ENCODE data around the gene LACTB.

The LACTB gene

DNA sequence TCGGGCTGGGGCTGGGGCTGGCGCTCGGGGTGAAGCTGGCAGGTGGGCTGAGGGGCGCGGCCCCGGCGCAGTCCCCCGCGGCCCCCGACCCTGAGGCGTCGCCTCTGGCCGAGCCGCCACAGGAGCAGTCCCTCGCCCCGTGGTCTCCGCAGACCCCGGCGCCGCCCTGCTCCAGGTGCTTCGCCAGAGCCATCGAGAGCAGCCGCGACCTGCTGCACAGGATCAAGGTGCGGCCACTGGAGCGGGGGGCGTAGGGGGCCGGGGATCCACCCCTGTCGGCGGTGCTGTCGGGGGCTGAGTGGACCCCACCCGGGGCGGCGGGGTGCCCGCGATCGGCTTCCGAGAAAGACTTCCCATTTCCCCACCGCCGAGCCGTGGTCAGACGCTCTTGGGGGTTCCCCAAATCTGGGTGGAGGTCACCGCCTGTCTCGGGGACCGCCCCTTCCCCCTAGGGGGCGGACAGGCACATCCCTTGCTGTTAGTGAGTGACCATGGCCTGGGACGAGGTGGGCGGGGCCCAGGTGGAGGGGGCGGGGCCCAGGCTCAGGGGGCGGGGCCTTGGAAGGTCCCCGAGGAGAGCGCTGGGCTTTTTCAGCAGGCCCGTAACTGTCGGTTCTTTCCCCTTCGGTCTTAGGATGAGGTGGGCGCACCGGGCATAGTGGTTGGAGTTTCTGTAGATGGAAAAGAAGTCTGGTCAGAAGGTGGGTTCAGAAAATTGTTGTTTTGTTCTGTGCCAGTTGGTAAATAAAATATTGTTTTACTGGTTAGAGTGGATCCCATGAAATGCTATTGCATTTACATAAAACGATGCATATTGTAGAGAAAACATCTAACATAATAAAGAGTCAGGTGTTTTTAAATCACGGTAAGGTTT is 578 bp downstream of the LACTB start:
- DNase-seq (ENCODE audit: low read depth in 2 of 2, low spot score in 1 of 2): peak; percentile 24 to 67

DNA sequence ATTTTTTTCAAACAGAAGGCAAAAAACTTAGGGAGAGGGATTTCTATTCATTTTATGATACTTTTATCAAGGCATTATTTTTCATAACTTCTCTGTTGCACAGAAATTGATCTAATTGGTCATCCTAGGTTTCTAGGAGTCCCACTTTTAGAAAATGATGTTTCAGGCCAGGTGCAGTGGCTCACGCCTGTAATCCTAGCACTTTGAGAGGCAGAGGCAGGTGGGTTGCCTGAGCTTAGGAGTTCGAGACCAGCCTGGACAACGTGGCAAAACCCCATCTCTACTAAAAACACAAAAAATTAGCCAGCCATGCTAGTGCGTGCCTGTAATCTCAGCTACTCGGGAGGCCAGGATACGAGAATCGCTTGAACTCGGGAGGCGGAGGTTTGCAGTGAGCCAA is 2.8 kb downstream of the LACTB start:
- no peak for DNase-seq (ENCODE audit: low read depth in 2 of 2, low spot score in 1 of 2)

DNA sequence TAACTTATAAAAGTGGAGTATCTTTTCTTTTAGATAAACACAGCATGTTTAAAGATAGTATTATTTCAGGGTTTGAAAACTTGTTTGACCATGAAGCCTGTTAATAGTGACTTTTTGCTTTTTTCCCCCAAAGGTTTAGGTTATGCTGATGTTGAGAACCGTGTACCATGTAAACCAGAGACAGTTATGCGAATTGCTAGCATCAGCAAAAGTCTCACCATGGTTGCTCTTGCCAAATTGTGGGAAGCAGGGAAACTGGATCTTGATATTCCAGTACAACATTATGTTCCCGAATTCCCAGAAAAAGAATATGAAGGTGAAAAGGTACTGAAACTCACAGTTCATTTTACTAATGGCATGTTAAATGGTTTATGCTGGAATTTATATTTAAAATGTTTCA is 5.1 kb downstream of the LACTB start:
- no peak for DNase-seq (ENCODE audit: low read depth in 2 of 2, low spot score in 1 of 2)

GRCh38 chr15:63133786-63134185 is 12.1 kb downstream of the LACTB start:
- DNase-seq (ENCODE audit: low read depth in 2 of 2, low spot score in 1 of 2): no peak

DNA sequence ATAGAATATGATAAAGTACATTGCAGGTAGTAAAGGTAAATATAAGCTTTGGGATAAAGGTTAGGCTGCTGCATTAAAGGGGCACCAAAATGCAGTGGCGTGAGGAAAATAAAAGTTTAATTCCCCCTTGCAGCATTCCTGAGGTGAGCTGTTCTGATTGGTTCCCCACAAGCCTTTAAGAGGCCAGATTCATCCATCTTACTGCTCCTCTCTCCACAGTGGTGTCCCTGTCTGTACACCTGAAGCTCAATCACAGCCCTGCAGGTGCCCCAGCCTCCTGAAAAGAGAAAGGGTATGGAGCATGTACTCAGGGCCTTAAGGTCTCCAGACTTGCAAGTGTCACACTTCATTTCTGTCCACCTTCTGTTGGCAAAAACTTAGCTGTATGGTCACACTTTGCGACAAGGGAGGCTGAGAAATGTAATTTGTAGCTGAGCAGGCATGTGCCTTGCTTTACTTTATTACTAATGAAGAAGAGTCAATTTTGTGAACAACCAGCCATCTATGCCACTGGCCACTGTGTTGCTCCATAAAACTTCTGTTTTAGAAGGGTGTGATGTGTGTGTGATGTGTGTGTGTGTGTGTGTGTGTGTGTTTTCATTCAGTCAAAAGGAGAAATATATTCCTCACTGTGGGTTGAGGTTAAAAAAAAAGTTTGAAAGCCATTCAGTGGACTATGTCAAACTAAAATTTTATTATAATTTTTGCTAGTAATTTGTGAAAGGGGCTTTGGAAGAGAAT is 12.8 kb downstream of the LACTB start:
- DNase-seq (ENCODE audit: low read depth in 2 of 2, low spot score in 1 of 2): no peak

DNA sequence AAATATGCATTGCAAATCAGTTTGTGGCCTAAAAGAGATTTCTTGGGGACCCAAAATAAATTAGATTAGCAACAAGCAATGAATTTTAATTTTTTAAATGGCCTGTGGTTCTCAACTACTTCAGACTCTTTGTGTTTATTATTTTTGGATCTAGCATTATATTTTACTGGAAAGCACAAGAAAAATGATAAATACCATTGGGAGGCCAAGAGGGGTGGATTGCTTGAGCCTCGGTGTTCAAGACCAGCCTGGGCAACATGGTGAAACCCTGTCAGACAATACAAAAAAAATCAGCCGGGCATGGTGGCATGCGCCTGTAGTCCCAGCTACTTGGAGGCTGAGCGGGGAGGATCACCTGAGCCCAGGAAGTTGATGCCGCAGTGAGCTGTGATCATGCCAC is 13.6 kb downstream of the LACTB start:
- no peak for DNase-seq (ENCODE audit: low read depth in 2 of 2, low spot score in 1 of 2)

GRCh38 chr15:63135804-63136203 is 14.1 kb downstream of the LACTB start:
- no peak for DNase-seq (ENCODE audit: low read depth in 2 of 2, low spot score in 1 of 2)

GRCh38 chr15:63136742-63137141 is 15.1 kb downstream of the LACTB start:
- DNase-seq (ENCODE audit: low read depth in 2 of 2, low spot score in 1 of 2): no peak

- no peak for DNase-seq (ENCODE audit: low read depth in 2 of 2, low spot score in 1 of 2)
These were observed 19.3 kb downstream of the LACTB start for GRCh38 chr15:63140936-63141335.

GRCh38 chr15:63145426-63145825 is 23.8 kb downstream of the LACTB start:
- DNase-seq (ENCODE audit: low read depth in 2 of 2, low spot score in 1 of 2): no peak

- DNase-seq (ENCODE audit: low read depth in 2 of 2, low spot score in 1 of 2): no peak
These were observed 25.0 kb downstream of the LACTB start for GRCh38 chr15:63146684-63147083.

DNA sequence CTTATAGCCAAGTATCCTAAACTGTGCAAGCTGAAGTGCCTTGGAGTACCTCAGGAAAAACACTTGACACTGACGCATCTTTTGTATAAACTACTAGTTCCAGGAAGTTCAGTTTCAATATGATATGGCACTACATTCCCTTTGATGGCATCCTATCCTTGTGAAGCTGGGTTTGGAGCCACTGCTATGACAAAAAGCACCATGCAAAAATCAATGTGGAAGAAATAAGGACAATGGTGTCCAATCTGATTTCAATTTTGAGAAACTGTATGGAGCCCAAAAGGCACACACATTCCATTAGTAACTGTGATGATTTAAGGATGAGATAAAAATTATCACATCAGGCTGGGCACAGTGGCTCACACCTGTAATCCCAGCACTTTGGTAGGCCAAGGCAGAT is 30.0 kb downstream of the LACTB start:
- DNase-seq (ENCODE audit: low read depth in 2 of 2, low spot score in 1 of 2): no peak

DNA sequence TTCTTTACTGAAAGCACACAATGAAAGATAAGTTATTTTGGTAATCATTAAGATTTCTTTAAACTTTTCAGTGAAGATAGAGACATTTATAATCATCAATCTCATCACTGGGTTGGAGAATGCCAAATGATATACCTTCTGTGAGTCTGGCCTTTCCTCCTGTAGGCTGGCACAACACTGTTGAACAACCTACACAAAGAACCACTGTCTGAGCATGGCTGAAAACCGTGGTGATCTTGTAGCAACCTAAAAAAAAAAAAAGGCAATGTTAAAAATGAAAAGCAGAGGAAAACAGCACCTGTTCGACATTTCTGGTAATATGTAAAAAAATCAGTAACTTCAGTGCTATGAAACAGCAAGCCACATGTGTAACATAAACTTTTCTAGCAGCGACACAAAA is 33.8 kb downstream of the LACTB start:
- no peak for DNase-seq (ENCODE audit: low read depth in 2 of 2, low spot score in 1 of 2)

GRCh38 chr15:63156086-63156710 is 34.5 kb downstream of the LACTB start:
- no peak for DNase-seq (ENCODE audit: low read depth in 2 of 2, low spot score in 1 of 2)

DNA sequence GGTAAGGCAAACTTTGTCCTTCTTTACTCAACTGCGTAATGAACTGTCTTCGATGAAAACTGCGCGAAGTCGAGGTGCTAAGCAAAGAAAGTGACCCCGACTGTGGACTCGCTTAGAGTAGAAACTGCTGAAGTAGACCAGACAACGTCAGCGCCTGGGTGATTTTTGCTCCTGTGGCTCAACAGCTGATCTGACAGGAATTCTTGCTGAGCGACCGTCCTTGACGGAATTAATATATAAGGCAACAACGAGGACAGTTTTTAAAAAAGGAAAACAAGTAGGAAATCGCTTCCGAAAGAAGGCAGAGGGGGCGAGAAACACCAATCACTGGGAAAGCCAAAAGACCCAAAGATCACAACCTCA is 35.1 kb downstream of the LACTB start:
- no peak for DNase-seq (ENCODE audit: low read depth in 2 of 2, low spot score in 1 of 2)

GRCh38 chr15:63157118-63157843 is 35.6 kb downstream of the LACTB start, which contains the start of gene RPS27L:
RPS27L (minus strand) TSS chr15:63157477; CDS start chr15:63157405, 72 bp downstream.
- DNase-seq (ENCODE audit: low read depth in 2 of 2, low spot score in 1 of 2): peak; percentile 67 to 76

DNA sequence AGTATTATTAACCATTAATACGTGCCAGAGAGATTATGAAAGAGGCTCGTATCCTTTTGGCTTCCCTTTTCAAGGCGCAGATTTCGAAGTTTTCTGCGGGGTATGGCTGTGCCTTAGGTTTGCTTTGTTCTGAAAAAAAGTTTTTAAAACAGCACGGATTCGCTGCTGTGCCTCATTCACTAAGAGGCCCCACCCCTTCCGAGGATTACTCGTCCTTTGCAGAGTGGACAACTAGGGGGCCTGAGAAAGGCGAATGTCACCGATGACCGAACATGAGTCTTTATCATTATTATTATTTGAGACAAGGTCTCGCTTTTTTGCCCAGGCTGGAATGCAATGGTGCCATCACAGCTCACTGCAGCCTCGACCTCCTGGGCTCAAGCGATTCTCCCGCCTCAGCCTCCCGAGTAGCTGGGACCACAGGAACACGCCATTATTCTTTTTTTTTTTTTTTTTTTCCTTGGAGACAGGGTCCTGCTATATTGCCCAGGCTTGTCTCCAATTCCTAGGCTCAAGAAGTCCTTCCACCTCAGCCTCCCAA is 36.3 kb downstream of the LACTB start:
- DNase-seq (ENCODE audit: low read depth in 2 of 2, low spot score in 1 of 2): no peak

- DNase-seq (ENCODE audit: low read depth in 2 of 2, low spot score in 1 of 2): no peak
These were observed 39.0 kb downstream of the LACTB start for GRCh38 chr15:63160638-63161037.

- no peak for DNase-seq (ENCODE audit: low read depth in 2 of 2, low spot score in 1 of 2)
These were observed 41.6 kb downstream of the LACTB start for GRCh38 chr15:63163217-63163616.

DNA sequence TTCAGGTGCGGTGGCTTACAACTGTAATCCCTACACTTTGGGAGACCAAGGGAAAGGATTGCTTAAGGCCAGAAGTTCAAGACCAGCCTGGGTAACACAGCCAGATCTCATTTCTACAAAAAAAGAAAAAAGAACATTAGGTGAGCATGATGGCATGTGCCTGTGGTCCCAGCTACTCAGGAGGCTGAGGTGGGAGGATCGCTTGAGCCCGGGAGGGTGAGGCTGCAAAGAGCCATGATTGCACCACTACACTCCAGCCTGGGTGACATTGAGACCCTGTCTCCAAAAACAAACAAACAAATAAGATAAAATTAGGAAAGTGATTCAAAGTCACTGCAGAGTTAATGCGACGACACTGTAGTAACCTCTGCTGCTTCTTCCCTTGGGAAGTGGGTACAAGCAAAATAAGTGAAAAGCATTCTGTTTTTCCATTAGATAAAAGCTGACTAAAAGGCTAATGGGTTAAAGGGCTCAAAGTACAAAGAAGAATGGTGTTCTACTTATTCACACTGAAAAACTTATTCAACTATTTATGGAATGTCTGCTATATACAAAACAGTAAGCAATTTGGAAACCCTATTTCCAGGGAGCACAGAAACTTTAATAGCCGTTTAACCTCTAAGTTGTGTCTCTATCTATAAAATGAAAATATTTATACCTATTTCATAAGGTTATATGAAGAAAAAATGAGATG is 43.7 kb downstream of the LACTB start:
- no peak for DNase-seq (ENCODE audit: low read depth in 2 of 2, low spot score in 1 of 2)
